ENCODE results near the gene HOXC6.

GRCh38 chr12:54007538-54008259, 20.5 kb upstream of the HOXC6 start:
- TF ChIP-seq HES4 (CRISPR knock-in tag; IDR thresholded peaks at IDR 0.05; ENCODE audit: borderline replicate concordance) (no peak), ZHX1 (CRISPR knock-in tag; IDR thresholded peaks at IDR 0.05; ENCODE audit: low read depth) (no peak), HMGXB3 (CRISPR knock-in tag; IDR thresholded peaks at IDR 0.05; ENCODE audit: borderline replicate concordance) (no peak), ESRRA (CRISPR knock-in tag; IDR thresholded peaks at IDR 0.05; ENCODE audit: low read depth) (no peak), CHD4 (IDR thresholded peaks at IDR 0.05; ENCODE audit: borderline replicate concordance, low read length) (no peak), TCF12 (IDR thresholded peaks at IDR 0.05) (no peak), TCF12 (CRISPR knock-in tag; IDR thresholded peaks at IDR 0.05) (no peak), FOXM1 (CRISPR knock-in tag; IDR thresholded peaks at IDR 0.05) (no peak), SMARCC2 (IDR thresholded peaks at IDR 0.05) (no peak), HNF4G (IDR thresholded peaks at IDR 0.05; ENCODE audit: borderline replicate concordance, low read depth, low read length) (no peak), HNF4G (CRISPR knock-in tag; IDR thresholded peaks at IDR 0.05; ENCODE audit: borderline replicate concordance, low read depth) (no peak), TOE1 (CRISPR knock-in tag; IDR thresholded peaks at IDR 0.05) (no peak), EP300 (IDR thresholded peaks at IDR 0.05; ENCODE audit: low read depth in 2 of 2, low read length in 2 of 2) (no peak), EP300 (CRISPR knock-in tag; IDR thresholded peaks at IDR 0.05; ENCODE audit: borderline replicate concordance) (no peak), SMC3 (IDR thresholded peaks at IDR 0.05; ENCODE audit: low read length) (no peak)

Data from HepG2 (cell line).